Gastroesophageal sphincter (tissue), 4 donors: Measurements from ENCODE around the gene IFT81. TPM values are rescaled to one million over a fixed set of nuclear protein-coding genes. Genes with fewer than 3 reads are reported as not detected.
"Not testable (repeated sequence)": the region's sequence is repeated elsewhere in the genome, so short reads cannot be mapped to it uniquely, and the experiment has no call there.

Experiments
- ATAC-seq: fragments of 150-250 bp; one replicate; pipeline ENCODE4 v1.9.1; 2016; ENCODE audit warnings: mild to moderate bottlenecking, moderate library complexity
- H3K27ac ChIP-seq, 4 donors: fragments of 200-600 bp; sonication (generic) in 3 of 4; 1 replicate in 3 of 4; 2 replicates in 1 of 4; pipeline ENCODE4 v1.5.1; 2016 to 2019
- H3K27me3 ChIP-seq: fragments of 200-600 bp; sonication (generic); one replicate; pipeline ENCODE4 v1.5.1; 2019
- H3K36me3 ChIP-seq, 2 donors: fragments of 200-600 bp; sonication (generic); one replicate each; pipeline ENCODE4 v1.5.1; 2019; ENCODE audit warnings: control low read depth in 1 of 2
- H3K4me1 ChIP-seq, 3 donors: fragments of 200-600 bp; sonication (generic); 1 replicate in 2 of 3; 2 replicates in 1 of 3; pipeline ENCODE4 v1.5.1; 2016 to 2019; ENCODE audit warnings: control low read depth in 2 of 3
- H3K4me3 ChIP-seq, 2 donors: fragments of 200-600 bp; sonication (generic); one replicate each; pipeline ENCODE4 v1.5.1; 2019; ENCODE audit warnings: mild to moderate bottlenecking in 1 of 2, moderate library complexity in 1 of 2
- H3K9me3 ChIP-seq, 3 donors: fragments of 200-600 bp; sonication (generic); one replicate each; pipeline ENCODE4 v1.5.1; 2017 to 2019; ENCODE audit warnings: control low read depth in 2 of 3
- EP300 ChIP-seq: sonication (generic); formaldehyde crosslinking; IDR thresholded peaks from one replicate; pipeline ENCODE4 v1.6.1; 2017; ENCODE audit warnings: antibody characterized with exemption, mild to moderate bottlenecking
- POLR2A ChIP-seq, 2 donors: fragments of 450-650 bp; IDR thresholded peaks; one replicate each; pipeline ENCODE4 v1.6.1; 2017; ENCODE audit warnings: antibody characterized with exemption in 2 of 2, mild to moderate bottlenecking in 2 of 2, moderate library complexity in 1 of 2
- POLR2AphosphoS5 ChIP-seq: sonication (generic); formaldehyde crosslinking; IDR thresholded peaks from one replicate; pipeline ENCODE4 v1.6.1; 2017; ENCODE audit warnings: antibody characterized with exemption
- WGBS, 2 donors: methylation state at CpG; one replicate each; pipeline ENCODE4 v1.1.5; 2018; ENCODE audit warnings: low coverage in 1 of 2; 5-methylcytosine and 5-hydroxymethylcytosine counted together
- total RNA-seq, 4 donors: library from RNA; depleted of rRNA; stranded (reverse); fragments of >200 nt; gene quantifications; one replicate each; pipeline ENCODE4 v1.1.0, GENCODE V29; 2016
- TF ChIP-seq, protein P1 (sequence below), 4 experiments: fragments of 200-600 bp in 2 of 4; fragments of 450-650 bp in 2 of 4; sonication (generic) in 1 of 4; IDR thresholded peaks; one replicate each; pipeline ENCODE4 v1.5.1; 2017 to 2019; ENCODE audit warnings: antibody characterized with exemption in 4 of 4, mild to moderate bottlenecking in 2 of 4, moderate library complexity in 2 of 4

Gene IFT81
- total RNA-seq, 4 donors from 2014 or later = 16.0 to 40.0 (median 20.7) TPM

DNA sequence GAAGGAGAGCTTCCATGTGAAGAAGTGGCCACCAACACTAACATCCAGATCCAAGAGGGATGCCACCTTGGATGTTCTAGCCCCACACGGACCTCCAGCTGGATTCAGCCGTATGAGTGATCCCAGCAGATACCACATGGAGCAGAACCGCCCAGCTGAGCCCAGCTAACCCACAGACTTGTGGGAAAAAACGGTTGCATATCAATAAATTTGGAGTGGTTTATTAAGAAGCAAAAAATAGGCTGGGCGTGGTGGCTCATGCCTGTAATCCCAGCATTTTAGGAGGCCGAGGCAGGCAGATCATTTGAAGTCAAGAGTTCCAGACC lies 11.9 kb upstream of the IFT81 start:
- ATAC-seq = no peak
- peak overlapping the region in 3 of 4 donors; percentile 59 to 92 (median 88) for H3K27ac ChIP-seq
- peaks cover 5 to 66% (median 18%) of the 10 kb centered on the region in 3 donors for H3K4me1 ChIP-seq
- H3K4me3 ChIP-seq = no peak overlapping the region
- TF ChIP-seq POLR2A (IDR thresholded peaks at IDR 0.05) (no peak), EP300 (no peak), POLR2AphosphoS5 (no peak)
- TF ChIP-seq, protein P1, sequence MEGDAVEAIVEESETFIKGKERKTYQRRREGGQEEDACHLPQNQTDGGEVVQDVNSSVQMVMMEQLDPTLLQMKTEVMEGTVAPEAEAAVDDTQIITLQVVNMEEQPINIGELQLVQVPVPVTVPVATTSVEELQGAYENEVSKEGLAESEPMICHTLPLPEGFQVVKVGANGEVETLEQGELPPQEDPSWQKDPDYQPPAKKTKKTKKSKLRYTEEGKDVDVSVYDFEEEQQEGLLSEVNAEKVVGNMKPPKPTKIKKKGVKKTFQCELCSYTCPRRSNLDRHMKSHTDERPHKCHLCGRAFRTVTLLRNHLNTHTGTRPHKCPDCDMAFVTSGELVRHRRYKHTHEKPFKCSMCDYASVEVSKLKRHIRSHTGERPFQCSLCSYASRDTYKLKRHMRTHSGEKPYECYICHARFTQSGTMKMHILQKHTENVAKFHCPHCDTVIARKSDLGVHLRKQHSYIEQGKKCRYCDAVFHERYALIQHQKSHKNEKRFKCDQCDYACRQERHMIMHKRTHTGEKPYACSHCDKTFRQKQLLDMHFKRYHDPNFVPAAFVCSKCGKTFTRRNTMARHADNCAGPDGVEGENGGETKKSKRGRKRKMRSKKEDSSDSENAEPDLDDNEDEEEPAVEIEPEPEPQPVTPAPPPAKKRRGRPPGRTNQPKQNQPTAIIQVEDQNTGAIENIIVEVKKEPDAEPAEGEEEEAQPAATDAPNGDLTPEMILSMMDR (IDR thresholded peaks at IDR 0.05) = no peak
- H3K27me3 ChIP-seq = no peaks in the 10 kb centered on the region
- WGBS, 2 donors = 83 to 93% methylated on average over 2 to 3 of the region's 6 CpGs
- no peaks in the 10 kb centered on the region for H3K9me3 ChIP-seq
- no peaks in the 10 kb centered on the region for H3K36me3 ChIP-seq

DNA sequence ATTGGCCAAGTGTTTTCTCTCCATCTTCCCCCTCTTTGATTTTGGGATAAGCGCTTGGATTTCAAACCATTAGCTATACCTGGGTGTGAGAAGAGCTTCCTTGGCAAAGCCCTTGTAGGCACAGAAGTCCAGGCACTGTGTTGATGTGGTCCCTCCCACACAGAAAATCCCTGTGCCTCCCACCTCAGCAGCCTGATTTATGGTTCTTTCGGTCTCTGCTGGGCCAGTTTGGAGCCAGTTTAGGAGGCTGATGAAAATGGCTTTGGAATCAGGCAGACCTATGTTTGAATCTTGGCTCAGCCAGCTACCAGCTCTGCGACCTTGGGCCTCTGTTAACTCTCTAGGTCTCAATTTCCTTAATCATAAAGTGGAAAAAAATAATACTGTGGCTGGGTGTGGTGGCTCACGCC lies 9.6 kb upstream of the IFT81 start:
- TF ChIP-seq POLR2A (IDR thresholded peaks at IDR 0.05) (no peak), POLR2AphosphoS5 (no peak), EP300 (no peak)
- TF ChIP-seq, protein P1 (IDR thresholded peaks at IDR 0.05) = no peak
- H3K27ac ChIP-seq = peak overlapping the region; percentile 35 to 88 (median 60)

DNA sequence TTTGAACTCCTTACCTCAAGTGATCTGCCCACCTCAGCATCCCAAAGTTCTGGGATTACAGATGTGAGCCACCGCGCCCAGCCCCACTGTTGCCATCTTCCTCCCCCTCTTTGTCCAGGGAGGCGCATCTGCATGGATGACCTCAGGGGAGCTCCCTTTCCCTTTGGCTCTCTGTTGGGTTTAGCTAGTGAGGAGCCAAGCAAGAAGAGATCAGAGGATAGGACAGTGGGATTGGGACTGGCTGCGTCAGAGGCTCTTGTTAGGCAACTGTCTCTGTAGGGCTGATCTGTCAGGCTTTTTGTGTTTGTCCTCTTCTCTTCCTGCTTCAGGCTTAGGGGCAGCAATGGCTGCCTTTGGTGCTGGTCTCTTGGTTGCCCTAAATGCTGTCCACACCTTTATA lies 8.5 kb upstream of the IFT81 start:
- Histone ChIP-seq H3K36me3 (no peaks in the 10 kb centered on the region), H3K4me3 (no peak overlapping the region), H3K9me3 (no peaks in the 10 kb centered on the region), H3K4me1 (peaks cover 2 to 54% (median 9%) of the 10 kb centered on the region in 3 donors), H3K27ac (peak overlapping the region in 3 of 4 donors; percentile 47 to 88 (median 72)), H3K27me3 (no peaks in the 10 kb centered on the region)
- TF ChIP-seq POLR2AphosphoS5 (no peak), EP300 (no peak), POLR2A (IDR thresholded peaks at IDR 0.05) (no peak)
- TF ChIP-seq, protein P1 (IDR thresholded peaks at IDR 0.05) = no peak
- ATAC-seq = no peak
- 80 to 90% methylated on average over 1 of the region's 4 CpGs for WGBS, 2 donors

More for the DNA sequence above, 9.6 kb upstream of the IFT81 start:
- WGBS, 2 donors = 32 to 37% methylated on average over 2 to 3 of the region's 4 CpGs
- Histone ChIP-seq H3K36me3 (no peaks in the 10 kb centered on the region), H3K4me3 (no peak overlapping the region), H3K4me1 (peaks cover 4 to 60% (median 11%) of the 10 kb centered on the region in 3 donors), H3K27me3 (no peaks in the 10 kb centered on the region), H3K9me3 (no peaks in the 10 kb centered on the region)
- ATAC-seq = no peak

DNA sequence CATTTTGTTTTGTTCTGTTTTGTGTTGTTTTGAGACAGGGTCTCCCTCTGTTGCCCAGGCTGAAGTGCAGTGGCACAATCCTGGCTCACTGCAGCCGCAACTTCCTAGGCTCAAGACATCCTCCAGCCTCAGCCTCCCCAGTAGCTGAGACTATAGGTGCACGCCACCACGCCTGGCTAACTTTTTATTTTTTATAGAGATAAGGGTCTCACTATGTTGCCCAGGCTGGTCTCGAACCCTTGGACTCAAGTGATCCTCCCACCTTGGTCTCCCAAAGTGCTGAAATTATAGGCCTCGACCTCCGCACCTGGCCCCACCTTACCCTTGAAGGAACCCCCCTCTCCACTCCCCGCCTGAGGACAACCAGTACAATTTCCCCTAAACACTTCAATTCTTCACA lies 7.5 kb upstream of the IFT81 start:
- 89 to 96% methylated on average over 3 to 7 of the region's 7 CpGs for WGBS, 2 donors
- Histone ChIP-seq H3K27ac (peak overlapping the region in 3 of 4 donors; percentile 37 to 88 (median 72)), H3K4me3 (no peak overlapping the region), H3K36me3 (no peaks in the 10 kb centered on the region), H3K9me3 (no peaks in the 10 kb centered on the region), H3K4me1 (peaks cover 2 to 51% (median 9%) of the 10 kb centered on the region in 3 donors), H3K27me3 (no peaks in the 10 kb centered on the region)
- TF ChIP-seq, protein P1 (IDR thresholded peaks at IDR 0.05) = no peak
- no peak for ATAC-seq

DNA sequence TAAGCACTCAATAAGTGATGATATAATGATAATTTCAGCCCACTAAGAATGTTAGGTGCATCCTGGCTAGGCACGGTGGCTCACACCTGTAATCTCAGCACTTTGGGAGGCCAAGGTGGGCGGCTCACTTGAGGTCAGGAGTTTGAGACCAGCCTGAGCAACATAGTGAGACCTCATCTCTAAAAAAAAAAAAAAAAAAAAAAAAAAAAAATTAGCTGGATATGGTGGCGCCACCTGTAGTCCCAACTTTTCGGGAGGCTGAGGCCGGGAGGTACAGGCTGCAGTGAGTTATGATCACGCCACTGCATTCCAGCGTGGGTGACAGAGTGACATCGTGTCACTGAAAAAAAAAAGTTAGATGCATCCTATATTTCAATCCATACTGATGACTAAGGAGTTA lies 6.9 kb upstream of the IFT81 start:
- not testable (repeated sequence) for H3K4me3 ChIP-seq, ATAC-seq, H3K9me3 ChIP-seq, H3K36me3 ChIP-seq, H3K27me3 ChIP-seq
- H3K27ac ChIP-seq = peak overlapping the region; percentile 37 to 88 (median 74)
- 38 to 80% methylated on average over 6 to 8 of the region's 8 CpGs for WGBS, 2 donors
- peaks cover 2 to 47% (median 9%) of the 10 kb centered on the region in 3 donors for H3K4me1 ChIP-seq
